HG02884 (cell line): ENCODE results near the gene SRGN.
"Not testable (repeated sequence)": the region's sequence is repeated elsewhere in the genome, so short reads cannot be mapped to it uniquely, and the experiment has no call there.

Source experiments
- ATAC-seq: cut with Tn5 transposase; IDR thresholded peaks from one replicate; pipeline ENCODE4 v1.9.1; 2021; ENCODE audit warnings: mild to moderate bottlenecking, moderate library complexity; ENCODE audit not compliant: unreplicated experiment

The SRGN gene

GRCh38 chr10:69125554-69125953, 37.7 kb downstream of the SRGN start:
- ATAC-seq: no peak

- no peak for ATAC-seq
Measured at GRCh38 chr10:69130251-69130650, 42.3 kb downstream of the SRGN start.

- ATAC-seq: no peak
Measured at GRCh38 chr10:69139961-69140360, 52.1 kb downstream of the SRGN start.

GRCh38 chr10:69141304-69141703, 53.4 kb downstream of the SRGN start:
- ATAC-seq: no peak

GRCh38 chr10:69142074-69142473, 54.2 kb downstream of the SRGN start:
- ATAC-seq: not testable (repeated sequence)

GRCh38 chr10:69142983-69143382, 55.1 kb downstream of the SRGN start:
- ATAC-seq: no peak

GRCh38 chr10:69145329-69145728, 57.4 kb downstream of the SRGN start:
- ATAC-seq: no peak

GRCh38 chr10:69145864-69146263, 58.0 kb downstream of the SRGN start:
- ATAC-seq: no peak

GRCh38 chr10:69146759-69147158, 58.9 kb downstream of the SRGN start:
- no peak for ATAC-seq

GRCh38 chr10:69151984-69152383, 64.1 kb downstream of the SRGN start:
- no peak for ATAC-seq

GRCh38 chr10:69153227-69153626, 65.3 kb downstream of the SRGN start:
- ATAC-seq: no peak
